NCI-H2171 (cell line): ENCODE data around the gene CYP4B1.

Experiments
- DNase-seq: peaks from one replicate; lab custom pipeline; 2025; lab: John Stamatoyannopoulos, UW

The CYP4B1 gene

DNA sequence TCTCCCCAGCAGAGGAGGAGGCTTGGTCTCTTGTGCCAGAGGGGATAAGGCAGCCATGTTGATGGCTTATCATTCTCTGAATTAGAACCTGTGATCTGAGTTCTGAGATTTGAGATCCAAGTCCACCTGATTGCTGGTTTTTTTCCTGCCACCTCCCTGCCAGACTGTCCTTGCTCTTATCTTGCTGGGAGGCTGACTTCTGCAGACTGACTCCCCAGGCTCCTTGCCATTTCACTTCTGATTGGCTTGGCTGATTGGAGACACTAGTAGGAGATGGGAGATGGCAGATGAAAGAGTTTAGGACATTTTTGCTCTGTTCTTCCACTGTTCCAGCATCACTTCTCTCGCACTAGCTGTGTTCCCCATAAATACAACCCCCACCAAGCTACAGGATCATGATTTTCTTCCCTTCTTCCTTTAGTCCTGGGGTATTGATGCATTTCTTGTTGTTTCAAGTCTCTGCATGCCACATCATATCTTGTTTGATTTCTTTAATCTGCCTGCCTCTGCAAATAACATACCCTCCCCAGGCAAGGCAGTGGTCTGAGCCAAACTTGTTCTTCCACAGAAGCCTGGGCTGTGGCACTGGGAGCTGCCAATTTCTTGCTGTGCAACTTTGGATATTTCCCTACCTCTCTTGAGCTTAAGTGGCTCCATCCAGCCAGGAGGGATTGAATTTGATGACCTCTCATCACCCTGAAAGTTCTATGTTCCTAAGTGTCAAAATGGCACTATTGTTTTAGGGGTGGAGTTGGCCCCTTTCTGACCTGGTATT lies 963 bp upstream of the CYP4B1 start:
- no peak for DNase-seq

DNA sequence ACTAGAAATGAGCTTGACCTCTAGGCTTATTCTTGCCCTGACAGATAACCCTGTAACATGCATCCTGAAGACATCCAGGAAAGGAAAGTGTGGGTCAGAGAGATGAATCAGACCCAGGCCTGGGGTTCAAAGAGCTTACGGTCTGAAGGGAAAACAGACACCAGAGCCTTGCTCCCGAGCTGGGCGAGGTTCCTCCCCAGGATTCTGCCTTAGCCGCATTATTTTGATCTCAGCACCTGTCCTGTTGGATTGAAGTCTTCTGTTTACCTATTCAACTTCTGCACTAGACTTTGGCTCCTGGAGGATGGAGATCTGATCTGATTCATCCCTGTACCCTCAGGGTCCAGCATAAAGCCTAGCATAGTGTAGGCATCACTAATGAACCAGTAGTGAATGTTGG lies 1.9 kb downstream of the CYP4B1 start:
- DNase-seq, result no peak

DNA sequence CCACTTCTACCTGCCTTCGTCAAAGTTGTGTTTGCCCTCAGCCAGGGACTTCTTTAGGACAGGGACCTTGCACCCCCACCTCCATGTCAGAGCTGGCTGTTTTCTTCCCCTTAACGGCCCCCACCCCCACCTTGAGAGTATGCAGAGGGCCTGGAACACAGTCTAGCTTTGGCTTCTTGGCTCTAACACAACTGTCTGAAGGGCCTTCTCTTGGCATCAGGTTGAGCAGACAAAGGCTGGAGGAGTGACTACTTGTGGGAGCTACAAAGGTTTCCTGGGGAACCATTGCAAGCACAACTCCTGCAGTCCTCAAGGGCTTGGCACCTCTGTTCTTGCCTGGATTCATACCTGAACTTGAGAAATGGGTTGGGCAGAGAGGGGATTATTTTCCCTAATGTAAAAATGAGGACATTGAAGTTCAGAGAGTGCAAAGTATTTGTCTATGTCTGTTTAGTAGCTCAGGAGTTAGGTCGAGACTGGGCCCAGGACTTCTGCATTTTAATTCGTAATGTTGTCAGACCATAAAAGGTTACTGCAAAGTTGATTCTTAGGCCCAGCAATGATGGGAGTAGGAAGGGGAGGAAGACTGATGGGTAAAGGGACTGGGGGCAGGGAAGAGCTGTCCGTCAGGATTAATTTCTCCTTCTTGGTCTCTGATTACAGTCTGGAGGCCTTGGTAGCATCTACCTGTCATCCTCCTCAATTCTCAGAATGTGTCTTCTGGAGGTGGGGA lies 2.6 kb downstream of the CYP4B1 start:
- no peak for DNase-seq

DNA sequence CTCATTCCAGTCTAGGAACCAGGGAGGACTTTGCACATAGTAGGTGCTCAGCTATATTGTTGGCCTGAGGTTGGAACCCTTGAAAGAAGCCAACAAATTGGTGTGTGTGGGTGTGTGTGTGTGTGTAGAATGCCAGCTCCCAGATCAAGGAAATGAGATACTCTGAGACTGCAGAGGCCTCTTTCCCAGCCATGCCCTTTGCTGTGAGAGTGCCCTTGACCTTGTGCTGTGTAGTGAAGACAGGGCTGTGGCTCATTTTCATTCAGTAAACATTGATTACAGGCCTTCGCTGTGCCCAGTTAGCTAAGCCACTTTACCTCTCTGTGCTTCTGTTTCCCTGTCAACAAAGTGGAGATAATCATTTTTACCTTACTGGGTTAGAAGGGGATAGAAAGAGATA lies 3.2 kb downstream of the CYP4B1 start:
- DNase-seq, result no peak

DNA sequence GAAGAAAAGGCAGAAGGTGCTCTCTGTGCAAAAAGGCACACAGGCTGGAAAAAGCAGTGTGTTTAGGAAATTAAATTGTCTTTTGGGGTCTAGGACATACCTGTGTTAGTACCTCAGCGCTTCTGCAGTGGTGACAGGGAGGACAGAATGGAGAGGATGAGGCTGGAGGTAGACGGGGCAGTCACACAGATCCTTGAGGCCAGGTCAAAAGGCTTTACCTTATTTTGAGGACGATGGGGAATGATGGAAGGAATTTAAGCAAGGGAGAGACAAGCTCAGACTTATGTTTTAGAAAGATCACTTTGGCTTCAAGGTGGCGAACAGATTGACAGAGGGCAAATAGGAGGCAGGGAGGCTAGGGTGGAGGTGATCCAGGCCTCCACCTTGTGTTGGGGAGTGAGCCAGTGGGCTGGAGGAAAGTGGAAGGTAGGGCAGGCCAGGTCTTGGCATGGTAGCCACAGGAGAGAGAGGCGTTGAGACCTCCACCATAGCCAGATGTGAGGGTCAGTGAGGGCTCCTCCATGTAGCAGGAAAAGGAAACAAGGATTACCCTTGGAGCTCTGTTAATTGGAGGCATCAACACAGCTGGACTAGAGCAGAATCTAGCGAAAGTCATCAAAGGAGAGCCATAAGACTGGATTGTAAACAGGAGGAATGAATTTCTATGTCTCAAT lies 4.2 kb downstream of the CYP4B1 start:
- no peak for DNase-seq

DNA sequence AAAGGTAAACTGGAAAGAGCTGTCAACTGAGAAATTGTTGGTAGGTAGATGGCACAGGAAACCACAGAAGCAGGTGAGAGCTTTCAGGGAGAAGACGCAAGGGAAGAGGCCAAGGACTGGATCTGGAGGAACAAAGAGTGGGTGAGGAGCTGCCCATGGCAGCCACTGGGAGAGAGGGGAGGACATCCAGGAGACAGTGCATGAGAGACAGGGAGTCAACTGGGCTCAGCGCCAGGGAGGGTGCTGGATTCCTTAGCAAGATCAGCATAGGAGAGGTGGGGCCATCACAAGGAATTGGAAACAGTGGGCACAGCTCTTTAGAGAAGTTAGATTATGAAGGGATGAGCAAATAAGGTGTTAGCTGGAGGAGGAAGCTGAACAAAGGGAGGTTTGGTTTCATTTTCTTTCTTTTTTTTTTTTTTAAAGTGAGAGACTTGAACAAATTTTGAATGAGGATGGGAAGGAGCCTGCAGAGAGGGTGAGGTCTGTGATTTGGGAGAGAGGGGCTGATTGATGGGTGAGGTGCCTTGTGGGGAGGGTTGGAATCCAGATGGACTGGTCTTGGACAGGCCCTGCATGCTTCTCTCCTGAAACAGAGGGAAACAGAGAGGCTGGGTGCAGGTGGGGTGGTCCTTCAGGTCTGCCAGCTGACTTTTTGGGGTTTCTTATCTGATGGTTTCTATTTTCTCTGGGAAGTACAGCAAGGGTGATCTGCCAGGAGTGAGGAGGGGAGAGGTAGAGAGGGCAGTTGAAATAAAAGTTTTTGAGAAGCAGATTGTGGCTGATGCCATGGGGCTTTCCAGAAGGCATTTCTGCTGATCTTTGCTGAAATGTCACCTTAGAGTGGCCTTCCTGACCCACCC lies 5.4 kb downstream of the CYP4B1 start:
- no peak for DNase-seq

DNA sequence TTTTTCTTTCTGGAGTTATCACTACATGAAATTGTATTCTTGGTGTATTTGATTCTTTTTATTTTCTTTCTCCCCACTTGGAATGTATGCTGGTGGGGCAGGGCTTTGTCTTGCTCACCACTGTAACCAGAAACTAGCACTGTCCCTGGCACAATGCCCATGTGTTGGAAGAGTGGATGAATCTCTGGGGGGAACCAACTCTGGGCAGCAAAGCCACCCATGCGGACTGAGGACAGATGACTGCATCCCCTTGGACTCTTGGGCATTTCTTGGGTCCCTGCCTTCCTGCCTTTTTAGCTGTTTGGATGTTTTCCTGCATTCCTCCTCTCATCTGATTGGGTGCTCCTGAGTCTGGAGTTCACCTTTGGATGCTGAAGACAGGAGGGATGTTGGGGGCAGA lies 6.1 kb downstream of the CYP4B1 start:
- no peak for DNase-seq

DNA sequence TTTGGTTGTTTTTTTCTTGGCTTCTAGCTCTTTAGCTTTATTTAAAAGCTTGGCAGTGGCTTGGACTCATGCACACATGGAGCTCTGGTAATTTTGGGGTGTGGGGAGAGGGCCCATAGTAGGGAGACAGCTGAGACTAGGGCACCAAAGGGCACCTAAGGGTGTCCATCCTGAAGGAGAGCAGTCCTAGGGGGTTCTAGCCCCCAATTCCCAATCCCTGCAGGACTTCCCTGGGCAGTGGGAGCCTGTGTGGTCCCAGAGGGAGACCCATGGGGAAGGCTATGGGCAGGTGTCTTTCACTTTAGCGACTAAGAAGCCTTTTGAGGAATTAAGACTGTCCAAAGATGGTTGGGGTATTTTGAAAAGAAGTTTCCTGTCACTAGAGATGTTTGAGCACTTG lies 6.9 kb downstream of the CYP4B1 start:
- no peak for DNase-seq

DNA sequence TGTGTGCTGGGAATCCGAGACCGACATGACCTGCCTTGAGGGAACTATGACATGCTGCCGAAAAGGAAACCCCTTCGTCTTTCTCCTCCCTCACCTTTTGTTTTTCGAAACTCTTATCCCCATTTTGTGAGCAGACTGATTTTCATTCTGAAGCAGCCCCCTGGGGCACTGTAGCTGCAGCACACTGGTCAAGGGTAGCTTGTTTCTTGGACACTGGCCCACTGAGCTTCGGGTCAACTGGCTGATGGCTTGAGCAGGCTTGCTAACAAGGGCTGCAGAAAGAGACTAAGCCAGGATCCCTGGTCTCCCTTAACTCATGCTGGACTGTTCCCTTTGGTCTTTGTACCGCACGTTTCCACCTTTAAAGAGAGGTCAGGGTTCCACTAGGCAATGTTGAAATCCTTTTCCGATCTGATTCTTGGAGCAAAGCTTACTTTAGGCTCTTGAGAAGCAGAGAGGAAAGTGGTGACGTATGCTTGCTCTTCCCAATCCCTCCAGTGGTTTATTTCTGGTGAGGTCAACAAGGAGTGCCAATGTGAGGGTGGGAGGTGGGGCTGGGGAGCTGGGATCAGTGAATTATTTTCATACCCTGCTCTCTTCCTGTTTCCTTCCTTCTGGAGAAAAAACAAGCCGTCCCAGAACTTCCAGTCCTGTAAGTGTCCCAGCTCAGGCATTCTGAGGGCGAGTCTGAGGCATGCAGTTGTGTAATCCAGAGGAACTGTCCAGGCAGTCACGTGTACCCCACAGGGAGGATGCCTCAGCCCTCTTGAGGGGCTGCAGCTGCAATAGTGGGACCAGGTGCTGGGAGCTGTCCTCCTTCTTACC lies 7.6 kb downstream of the CYP4B1 start:
- DNase-seq, result no peak

DNA sequence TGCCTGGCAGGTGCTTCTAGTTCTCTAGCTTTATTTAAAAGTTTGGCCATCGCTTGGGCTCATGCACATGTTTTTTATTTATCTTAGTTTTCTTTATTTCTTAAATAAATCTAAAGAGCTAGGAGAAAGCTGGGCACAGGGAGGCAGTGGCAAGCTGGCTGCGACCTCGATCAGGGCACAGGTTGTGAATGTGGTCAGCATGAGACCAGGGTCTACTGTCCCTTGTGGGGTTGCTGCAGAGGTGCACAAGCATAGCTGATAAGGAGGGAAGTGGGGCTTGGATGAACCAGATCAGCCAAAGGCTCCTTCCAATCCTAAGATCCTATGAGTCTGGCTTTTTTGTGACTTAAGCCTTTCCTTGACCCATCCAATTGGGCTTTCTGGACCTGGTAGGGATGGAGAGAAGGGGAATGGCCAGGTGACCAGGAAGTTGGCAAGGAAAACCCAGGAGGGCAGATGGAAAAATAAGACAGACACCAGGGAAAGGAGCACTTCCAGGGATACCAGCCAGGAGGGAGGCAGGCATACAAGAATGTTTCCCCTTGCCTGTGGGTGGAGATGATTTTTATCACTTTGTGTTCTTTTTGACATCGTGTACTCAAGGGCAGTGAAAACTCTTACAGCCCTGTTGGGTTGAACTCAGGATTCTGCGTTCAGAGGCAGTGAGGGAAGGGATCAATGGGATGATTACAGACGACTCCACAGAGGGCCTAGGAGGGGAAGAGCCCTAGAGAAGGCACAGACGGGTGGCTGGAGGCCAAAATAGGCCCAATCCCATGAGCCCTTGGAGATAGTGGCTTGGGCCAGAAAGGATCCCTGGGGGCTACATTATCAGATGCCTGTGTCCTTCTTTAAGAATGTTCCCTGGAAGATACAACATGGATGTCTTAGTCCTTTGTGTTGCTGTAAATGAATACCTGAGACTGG lies 8.5 kb downstream of the CYP4B1 start:
- DNase-seq, result no peak

DNA sequence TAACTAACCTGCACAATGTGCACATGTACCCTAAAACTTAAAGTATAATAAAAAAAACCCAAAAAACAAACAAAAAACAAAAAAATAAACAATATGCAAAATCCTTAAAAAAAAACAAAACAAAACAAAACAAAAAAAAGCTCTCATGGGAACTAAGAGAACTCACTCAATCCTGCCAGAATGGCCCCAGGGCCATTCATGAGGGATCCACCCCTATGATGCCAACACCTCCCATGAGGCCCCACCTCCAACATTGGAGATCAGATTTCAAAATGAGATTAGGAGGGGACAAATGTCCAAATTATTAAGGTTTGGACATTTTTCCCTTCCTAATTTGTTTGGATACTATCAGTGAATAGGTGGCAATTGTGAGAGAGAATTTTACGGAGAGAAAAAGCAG lies 10.2 kb downstream of the CYP4B1 start:
- DNase-seq, result no peak

DNA sequence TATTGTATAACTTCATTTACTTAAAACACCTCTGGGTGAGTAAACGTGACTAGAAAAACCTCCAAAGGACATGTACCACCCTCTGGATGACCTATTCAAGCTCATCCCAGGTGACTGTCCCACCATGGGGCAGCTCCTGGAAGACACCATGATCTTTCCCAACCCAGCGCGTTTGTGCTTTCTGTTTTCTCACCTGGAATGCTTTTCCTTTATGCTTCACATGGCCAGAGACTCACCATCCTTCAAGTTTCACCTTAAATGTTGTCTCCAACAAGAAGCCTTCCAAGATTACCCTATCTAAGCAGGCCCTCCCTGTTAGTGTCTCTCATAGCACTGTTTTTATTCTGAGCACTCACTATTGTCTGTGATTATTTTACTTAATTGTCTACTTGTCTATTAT lies 11.1 kb downstream of the CYP4B1 start:
- no peak for DNase-seq

DNA sequence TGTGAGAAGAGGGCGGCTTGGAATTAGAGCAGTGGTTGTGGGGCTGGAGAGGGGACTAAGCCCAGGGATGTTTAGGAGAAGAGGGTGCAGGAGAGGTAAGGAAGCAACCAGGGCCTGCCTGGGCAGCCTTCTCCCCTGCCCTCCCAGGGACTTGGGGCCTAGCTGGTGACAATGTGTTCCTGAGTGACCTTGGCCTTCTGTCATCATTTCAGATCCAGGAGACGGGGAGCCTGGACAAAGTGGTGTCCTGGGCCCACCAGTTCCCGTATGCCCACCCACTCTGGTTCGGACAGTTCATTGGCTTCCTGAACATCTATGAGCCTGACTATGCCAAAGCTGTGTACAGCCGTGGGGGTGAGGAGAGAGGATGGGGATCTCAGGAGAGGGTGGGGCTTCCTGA lies 11.8 kb downstream of the CYP4B1 start:
- DNase-seq, result no peak

DNA sequence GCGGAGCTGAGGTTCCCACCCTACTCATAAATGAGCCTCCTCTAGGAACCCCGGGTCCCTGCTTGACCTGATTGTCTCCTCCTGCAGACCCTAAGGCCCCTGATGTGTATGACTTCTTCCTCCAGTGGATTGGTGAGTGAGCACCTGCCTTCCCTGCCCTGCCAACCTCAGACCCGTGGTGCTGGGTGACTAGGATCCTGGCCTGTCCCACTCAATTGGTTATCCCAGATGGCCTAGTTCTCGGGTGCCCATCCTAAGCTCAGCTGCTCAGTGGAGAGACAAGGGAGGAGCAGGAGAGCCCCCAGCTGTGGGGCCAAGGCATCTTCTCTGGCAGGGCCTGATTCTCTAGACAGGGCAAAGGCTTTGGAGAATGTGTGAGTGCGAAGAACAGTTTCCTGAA lies 12.2 kb downstream of the CYP4B1 start:
- DNase-seq, result no peak

DNA sequence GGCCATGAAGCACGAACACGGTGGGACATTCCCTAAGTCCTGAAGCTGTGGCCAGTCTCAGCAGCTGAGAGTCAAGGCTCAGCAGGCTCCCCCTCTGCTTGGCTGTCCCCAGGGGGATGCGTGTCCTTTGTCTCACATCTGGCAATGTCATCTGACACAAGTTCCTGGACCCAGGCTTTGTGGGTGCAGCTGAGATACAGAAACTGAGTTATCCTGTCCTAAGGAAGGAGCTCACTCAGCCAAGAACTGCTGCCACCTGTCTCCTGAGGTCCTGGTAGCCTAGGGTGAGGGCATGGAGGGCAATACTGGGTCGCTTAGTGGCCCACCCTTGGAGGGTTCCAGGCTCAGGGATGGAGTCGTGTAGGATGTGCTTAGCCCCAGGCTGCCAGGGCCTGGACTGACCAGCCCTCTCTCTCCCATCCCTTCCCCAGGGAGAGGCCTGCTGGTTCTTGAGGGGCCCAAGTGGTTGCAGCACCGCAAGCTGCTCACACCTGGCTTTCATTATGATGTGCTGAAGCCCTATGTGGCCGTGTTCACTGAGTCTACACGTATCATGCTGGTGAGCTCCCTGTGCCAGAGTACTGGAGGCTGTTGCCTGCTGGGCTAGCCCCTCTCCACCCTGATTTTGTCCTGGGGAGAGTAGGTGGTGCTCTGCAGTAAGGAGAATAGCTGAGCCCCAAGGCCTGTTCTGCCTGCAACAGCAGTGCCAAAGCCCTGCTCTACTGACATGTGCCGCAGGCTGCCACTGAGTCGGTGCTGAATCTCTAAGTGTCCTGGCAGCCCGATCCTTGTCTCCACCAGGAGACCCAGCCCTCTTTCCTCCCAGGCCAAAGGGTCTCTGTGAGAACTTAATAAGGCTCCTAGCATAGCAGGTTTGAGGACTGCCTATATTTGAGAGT lies 13.5 kb downstream of the CYP4B1 start:
- no peak for DNase-seq

DNA sequence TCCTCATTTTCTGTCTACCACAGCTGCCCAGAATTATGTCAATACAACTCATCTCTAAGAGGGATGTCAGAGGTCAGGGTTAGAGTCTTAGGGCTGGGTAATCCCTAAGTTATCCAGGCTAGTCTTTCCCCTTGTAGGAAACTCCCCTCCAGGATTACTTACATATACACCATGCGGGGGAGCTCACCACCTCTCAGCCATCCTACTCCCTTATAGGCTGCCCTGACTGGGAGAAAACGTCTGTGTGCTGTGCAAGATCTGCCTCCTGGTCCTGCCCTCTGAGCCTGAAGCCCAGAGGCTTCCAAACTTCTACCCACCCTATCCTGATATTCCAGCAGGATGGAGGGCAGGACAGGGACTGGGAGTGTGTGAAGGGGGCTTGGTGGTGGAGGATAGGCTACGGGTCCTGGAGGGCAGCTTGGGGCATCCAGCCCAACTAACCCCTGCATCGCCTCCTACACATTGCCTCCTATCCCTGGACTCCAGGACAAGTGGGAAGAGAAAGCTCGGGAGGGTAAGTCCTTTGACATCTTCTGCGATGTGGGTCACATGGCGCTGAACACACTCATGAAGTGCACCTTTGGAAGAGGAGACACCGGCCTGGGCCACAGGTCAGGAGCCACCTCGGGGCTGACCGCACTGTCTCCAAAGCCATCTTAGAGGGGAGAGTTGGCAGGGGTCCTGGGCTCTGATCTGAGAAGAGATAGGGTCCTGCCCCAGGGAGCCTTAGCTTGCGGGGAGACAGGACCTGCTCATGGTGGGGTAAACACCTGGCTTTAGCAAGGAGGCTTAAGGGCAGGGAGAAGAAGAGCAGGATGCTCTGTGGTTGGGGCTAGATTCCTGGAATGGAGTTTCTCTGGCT lies 14.4 kb downstream of the CYP4B1 start:
- no peak for DNase-seq

DNA sequence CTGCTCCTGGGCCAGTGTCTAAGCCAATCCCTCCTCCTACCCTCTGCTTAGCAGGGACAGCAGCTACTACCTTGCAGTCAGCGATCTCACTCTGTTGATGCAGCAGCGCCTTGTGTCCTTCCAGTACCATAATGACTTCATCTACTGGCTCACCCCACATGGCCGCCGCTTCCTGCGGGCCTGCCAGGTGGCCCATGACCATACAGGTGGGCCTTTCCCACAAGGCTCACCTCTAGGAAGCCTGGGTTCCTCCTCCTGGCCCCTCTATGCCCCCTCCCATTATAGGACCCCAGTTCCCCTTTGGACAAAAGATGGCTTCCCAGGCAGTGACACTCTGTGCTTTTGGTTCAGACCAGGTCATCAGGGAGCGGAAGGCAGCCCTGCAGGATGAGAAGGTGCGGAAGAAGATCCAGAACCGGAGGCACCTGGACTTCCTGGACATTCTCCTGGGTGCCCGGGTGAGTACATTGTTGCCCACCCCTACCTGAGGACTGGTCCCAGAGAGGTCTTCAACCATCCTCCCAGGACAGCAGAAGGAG lies 15.1 kb downstream of the CYP4B1 start:
- no peak for DNase-seq

DNA sequence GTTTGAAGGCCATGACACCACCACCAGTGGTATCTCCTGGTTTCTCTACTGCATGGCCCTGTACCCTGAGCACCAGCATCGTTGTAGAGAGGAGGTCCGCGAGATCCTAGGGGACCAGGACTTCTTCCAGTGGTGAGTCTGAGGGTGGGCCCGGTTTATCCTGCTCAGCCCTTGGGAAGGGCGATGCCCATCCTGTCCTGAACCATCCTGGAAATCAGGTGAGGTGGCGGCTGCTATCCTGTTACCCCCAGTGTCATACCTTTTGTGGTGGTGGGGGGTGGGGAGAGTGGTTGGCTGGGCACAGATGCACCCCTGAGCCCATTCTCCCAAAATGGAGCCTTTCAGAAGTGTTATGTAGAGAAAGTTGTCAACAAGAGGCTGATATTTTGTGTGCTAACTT lies 16.3 kb downstream of the CYP4B1 start:
- no peak for DNase-seq
